Stimulated activated CD8-positive, alpha-beta memory T cell treated with anti-CD3 and anti-CD28 coated beads, Interleukin-15, amount 100 ng/mL, for 24 hours (primary cell): ENCODE data around the gene BOC.

Experiments used
- DNase-seq: peaks from one replicate; pipeline ENCODE4 v3.0.0-alpha.2; 2020; ENCODE audit warnings: low read depth

Gene BOC

DNA sequence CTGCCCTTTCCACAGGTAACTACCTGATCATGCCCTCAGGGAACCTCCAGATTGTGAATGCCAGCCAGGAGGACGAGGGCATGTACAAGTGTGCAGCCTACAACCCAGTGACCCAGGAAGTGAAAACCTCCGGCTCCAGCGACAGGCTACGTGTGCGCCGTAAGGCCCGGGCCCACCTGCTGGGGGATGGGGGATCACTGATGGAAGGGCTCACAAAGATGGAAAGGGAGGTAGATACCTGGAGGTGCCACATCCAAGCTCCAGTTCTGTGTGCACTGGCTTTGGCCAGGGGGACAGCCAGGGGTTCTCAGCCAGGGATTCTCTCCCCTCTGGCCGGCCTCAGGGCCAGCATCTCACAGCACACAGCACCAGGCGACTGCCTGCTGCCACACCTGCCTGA is 59.4 kb downstream of the BOC start:
- DNase-seq: no peak

GRCh38 chr3:113271189-113271588 is 59.8 kb downstream of the BOC start:
- DNase-seq: no peak

DNA sequence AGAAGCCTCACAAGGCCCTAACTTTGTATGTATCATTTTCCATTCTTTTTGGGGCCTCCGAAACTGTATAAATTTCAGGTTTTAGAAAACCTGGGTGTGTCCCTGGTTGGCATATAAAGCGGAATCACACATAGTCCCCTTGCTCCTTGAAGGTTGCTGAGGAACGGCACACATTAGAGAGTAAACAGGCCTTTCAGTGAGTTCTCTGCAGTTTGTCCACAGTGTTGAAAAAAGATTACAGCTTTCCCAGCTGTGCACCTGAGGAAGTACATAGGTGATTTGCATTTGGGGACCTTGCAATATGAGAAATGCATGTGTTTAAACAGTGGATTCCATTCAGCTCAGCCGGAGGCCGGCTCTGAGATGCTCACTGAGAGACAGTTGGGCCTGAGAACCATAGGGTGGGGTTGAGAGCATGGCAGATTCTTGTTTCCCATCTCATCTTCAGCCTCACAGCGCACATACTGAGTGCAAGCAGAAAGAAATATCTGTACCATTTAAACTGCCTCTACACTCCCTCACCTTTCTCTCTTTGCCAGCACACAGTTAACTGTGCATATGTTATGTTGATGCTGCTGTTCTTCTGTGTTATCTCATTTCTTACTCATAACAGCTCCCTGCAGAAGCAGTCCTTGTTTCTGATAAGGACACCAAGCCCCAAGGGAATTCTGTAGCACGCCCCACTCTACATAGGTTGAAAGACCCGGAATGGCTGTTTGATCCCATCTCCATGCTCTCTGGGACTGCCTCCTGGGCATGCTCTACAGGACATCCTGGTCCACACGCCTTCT is 60.4 kb downstream of the BOC start:
- no peak for DNase-seq

- no peak for DNase-seq
Measured at GRCh38 chr3:113272385-113272779, 61.0 kb downstream of the BOC start.

GRCh38 chr3:113273011-113273410 is 61.7 kb downstream of the BOC start:
- no peak for DNase-seq

DNA sequence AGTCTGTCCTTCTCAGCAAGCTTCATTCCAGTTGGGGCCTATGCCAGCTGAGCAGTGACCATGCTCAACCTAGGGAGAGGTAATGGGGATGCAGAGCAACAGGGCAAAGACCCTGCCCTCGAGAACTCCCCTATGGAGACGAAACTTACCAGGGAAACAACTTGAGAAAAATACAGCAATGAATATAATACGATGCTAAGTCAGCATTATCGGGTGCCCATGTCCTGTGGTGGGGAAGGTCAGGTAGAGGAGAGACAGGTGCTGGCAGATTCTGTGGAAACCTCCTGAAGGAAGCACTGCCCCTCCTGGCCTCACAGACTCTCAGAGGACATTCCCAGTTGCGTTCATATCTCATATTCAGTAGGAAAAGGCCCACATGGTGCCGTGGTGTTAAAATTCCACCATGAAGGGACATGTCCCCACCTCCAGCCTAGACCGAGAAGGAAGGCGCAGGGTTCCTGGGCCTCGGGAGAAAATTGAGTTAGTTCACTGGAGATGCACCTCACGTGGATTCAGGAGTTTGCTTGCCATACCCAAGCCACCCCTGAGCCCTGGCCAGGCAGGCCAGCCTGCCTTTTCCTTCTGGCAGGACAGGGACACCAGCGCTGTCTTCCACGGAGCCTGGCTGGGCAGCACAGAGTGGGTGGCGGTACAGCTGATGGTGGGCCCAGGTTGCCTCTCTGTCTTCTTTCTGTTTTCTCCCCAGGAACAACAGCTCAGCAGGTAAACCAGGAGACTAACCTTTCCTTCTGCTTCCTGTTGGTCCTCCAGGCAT is 62.4 kb downstream of the BOC start:
- DNase-seq: no peak

- DNase-seq: no peak
Measured at GRCh38 chr3:113274425-113275257, 63.3 kb downstream of the BOC start.

- no peak for DNase-seq
Measured at GRCh38 chr3:113275258-113275556, 63.9 kb downstream of the BOC start.

GRCh38 chr3:113275583-113275928 is 64.2 kb downstream of the BOC start:
- no peak for DNase-seq

- DNase-seq: no peak
Measured at GRCh38 chr3:113275929-113276750, 64.8 kb downstream of the BOC start.

GRCh38 chr3:113276751-113277080 is 65.4 kb downstream of the BOC start:
- no peak for DNase-seq

GRCh38 chr3:113277414-113277813 is 66.1 kb downstream of the BOC start:
- no peak for DNase-seq

GRCh38 chr3:113277941-113278598 is 66.7 kb downstream of the BOC start:
- DNase-seq: no peak

DNA sequence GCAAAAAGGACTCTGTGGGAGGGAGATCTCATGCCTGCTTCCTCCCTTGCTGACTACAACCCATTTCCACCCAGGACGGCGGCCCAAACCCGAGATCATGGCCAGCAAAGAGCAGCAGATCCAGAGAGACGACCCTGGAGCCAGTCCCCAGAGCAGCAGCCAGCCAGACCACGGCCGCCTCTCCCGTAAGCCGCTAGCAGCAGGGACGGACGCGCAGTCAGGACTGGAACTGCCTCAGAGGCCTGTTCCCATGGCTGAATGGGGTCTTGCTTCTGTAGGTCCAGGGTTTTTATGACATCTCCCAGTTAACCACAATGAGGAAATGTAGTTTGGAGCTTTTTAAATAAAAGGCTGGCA is 67.2 kb downstream of the BOC start:
- DNase-seq: no peak

DNA sequence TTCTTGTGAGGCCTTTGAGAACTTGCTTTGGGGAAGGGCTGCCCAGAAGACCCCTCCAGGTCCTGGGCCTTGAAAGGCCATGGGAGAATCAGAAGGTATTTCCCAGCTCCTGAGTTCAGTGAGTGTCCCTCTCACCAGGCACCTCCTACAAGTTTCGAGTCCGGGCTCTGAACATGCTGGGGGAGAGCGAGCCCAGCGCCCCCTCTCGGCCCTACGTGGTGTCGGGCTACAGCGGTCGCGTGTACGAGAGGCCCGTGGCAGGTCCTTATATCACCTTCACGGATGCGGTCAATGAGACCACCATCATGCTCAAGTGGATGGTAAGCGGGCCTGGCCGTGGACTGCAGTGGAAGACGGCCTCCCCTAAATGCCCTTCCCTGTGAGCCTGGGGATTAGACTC is 68.3 kb downstream of the BOC start:
- no peak for DNase-seq

DNA sequence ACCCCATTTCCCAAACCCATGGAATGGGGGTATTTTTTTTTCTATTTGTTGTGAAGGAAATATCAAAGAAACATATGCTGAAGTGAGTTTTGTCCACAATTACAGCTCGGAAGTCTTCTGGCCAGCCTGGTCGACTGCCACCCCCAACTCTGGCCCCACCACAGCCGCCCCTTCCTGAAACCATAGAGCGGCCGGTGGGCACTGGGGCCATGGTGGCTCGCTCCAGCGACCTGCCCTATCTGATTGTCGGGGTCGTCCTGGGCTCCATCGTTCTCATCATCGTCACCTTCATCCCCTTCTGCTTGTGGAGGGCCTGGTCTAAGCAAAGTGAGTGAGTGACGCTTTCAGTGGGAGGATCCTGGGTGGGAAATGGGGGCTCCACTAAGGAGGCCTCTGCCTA is 71.9 kb downstream of the BOC start:
- no peak for DNase-seq

- no peak for DNase-seq
Measured at GRCh38 chr3:113284453-113285050, 73.2 kb downstream of the BOC start.

GRCh38 chr3:113285226-113285625 is 73.9 kb downstream of the BOC start:
- DNase-seq: no peak

- no peak for DNase-seq
Measured at GRCh38 chr3:113285741-113286140, 74.4 kb downstream of the BOC start.

GRCh38 chr3:113286524-113286923 is 75.2 kb downstream of the BOC start:
- no peak for DNase-seq

GRCh38 chr3:113287111-113287802 is 75.9 kb downstream of the BOC start:
- no peak for DNase-seq
